Peyer's patch (tissue), 4 donors: ENCODE data around the gene NUMBL.

Source experiments
- POLR2A ChIP-seq, 2 donors: fragments of 450-650 bp; IDR thresholded peaks; one replicate each; pipeline ENCODE4 v1.5.1; 2017; ENCODE audit warnings: antibody characterized with exemption in 2 of 2, mild to moderate bottlenecking in 2 of 2, moderate library complexity in 2 of 2
- TF ChIP-seq, protein P1 (sequence below), 6 experiments: fragments of 450-650 bp in 4 of 6; fragments of 200-600 bp in 2 of 6; sonication (generic) in 1 of 6; IDR thresholded peaks; one replicate each; pipeline ENCODE4 v1.5.1; 2017 to 2019; ENCODE audit warnings: antibody characterized with exemption in 6 of 6, mild to moderate bottlenecking in 3 of 6, moderate library complexity in 1 of 6

GRCh38 chr19:40690693-40691420, 406 bp upstream of the NUMBL start:
- TF ChIP-seq, protein P1, sequence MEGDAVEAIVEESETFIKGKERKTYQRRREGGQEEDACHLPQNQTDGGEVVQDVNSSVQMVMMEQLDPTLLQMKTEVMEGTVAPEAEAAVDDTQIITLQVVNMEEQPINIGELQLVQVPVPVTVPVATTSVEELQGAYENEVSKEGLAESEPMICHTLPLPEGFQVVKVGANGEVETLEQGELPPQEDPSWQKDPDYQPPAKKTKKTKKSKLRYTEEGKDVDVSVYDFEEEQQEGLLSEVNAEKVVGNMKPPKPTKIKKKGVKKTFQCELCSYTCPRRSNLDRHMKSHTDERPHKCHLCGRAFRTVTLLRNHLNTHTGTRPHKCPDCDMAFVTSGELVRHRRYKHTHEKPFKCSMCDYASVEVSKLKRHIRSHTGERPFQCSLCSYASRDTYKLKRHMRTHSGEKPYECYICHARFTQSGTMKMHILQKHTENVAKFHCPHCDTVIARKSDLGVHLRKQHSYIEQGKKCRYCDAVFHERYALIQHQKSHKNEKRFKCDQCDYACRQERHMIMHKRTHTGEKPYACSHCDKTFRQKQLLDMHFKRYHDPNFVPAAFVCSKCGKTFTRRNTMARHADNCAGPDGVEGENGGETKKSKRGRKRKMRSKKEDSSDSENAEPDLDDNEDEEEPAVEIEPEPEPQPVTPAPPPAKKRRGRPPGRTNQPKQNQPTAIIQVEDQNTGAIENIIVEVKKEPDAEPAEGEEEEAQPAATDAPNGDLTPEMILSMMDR (IDR thresholded peaks at IDR 0.05) = no peak
- TF ChIP-seq POLR2A (IDR thresholded peaks at IDR 0.05) = no peak
